ENCODE measurements around the gene WBP2NL. TPM values are rescaled to one million over a fixed set of nuclear protein-coding genes. Genes with fewer than 3 reads are reported as not detected.
"Not testable (repeated sequence)": the region's sequence is repeated elsewhere in the genome, so short reads cannot be mapped to it uniquely, and the experiment has no call there.

WBP2NL gene
- total RNA-seq, 1 experiment from 2014 or later: not detected

GRCh38 chr22:42068291-42068690, 69.7 kb downstream of the WBP2NL start:
- peaks cover 4% of the 10 kb centered on the region for H3K36me3 ChIP-seq (replicated peaks; ENCODE audit: control insufficient read depth, insufficient read depth, low read length)
- H3K4me3 ChIP-seq (ENCODE audit: insufficient read depth, low read depth, low read length): no peak overlapping the region
- DNase-seq: no peak
- H3K27me3 ChIP-seq (ENCODE audit: control insufficient read depth, insufficient read depth, low read length): peaks cover 2% of the 10 kb centered on the region

- DNase-seq: no peak
- Histone ChIP-seq H3K27me3 (ENCODE audit: control insufficient read depth, insufficient read depth, low read length) (peaks cover 12% of the 10 kb centered on the region), H3K36me3 (replicated peaks; ENCODE audit: control insufficient read depth, insufficient read depth, low read length) (peaks cover 4% of the 10 kb centered on the region), H3K4me3 (ENCODE audit: insufficient read depth, low read depth, low read length) (peak overlapping the region; percentile 65)
Measured at GRCh38 chr22:42069801-42070516, 71.4 kb downstream of the WBP2NL start.

DNA sequence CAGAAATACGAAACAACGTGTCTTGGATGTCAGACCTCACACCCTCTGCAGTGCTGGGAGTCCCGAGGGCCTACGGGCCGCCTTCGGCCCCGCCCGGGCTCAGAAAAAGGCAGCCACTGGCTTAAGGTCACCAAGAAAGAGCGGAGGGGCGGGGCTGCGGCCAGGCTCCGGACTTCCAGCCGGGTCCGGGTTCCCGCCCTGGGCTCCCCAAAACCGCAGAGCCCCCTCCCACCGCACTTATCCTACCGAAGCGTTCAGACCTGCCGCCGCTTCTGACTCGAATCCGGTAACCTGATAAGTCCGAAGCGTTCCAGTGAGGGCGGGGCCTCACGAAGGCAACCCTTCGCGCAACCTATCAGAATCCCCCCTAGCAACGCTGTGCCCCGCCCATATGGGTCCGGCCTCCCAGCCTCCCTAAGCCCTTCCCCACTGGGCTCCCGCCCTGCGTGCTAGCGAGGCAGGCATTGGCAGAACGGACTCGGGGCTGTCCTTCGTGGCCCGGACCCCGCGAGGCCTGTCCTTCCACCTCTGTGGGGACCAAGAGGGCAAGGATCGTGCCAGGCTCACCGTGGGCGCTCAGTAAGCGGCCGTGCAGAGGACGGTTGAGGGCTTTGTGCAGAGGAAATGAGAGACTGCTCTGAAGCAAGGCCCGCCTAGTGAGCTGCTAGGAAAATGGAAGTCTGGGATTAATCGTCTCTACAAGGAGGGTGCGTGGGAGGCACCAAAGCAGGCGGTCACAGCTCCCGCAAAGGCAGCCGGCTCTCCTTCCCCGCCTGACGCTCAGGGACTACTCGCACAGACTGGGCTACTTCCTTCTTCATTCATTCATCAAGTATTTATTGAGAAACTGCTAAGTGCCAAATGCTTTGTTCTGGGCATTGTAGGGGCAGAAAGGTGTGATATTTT, 72.2 kb downstream of the WBP2NL start, which contains the start of gene NAGA:
Gene NAGA (minus strand): TSS at position 296 of the 906 bp plus-strand sequence. CDS start 515 bp downstream, outside the sequence.
- H3K36me3 ChIP-seq (replicated peaks; ENCODE audit: control insufficient read depth, insufficient read depth, low read length): peaks cover 4% of the 10 kb centered on the region
- H3K27me3 ChIP-seq (ENCODE audit: control insufficient read depth, insufficient read depth, low read length): peaks cover 12% of the 10 kb centered on the region
- DNase-seq: peak; percentile 99
- H3K4me3 ChIP-seq (ENCODE audit: insufficient read depth, low read depth, low read length): peak within 1 kb of the TSS; percentile 65

DNA sequence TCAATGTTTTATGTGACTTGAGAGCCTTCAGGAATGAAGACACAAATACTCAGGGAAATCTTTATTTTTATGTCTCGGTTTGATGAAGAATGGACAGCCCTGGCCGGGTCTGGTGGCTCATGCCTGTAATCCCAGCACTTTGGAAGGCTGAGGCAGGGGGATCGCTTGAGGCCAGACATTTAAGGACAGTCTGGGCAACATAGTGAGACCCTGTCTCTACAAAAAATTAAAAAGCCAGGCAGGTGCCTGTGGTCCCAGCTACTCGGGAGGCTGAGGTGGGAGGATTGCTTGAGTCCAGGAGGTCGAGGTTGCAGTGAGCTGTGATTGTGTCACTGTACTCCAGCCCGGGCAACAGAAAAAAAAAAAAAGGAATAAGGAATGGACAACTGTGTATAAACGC, 72.9 kb downstream of the WBP2NL start:
- H3K4me3 ChIP-seq (ENCODE audit: insufficient read depth, low read depth, low read length); DNase-seq; H3K36me3 ChIP-seq (replicated peaks; ENCODE audit: control insufficient read depth, insufficient read depth, low read length): not testable (repeated sequence)
- H3K27me3 ChIP-seq (ENCODE audit: control insufficient read depth, insufficient read depth, low read length): peaks cover 12% of the 10 kb centered on the region

- Histone ChIP-seq H3K36me3 (replicated peaks; ENCODE audit: control insufficient read depth, insufficient read depth, low read length) (peaks cover 4% of the 10 kb centered on the region), H3K4me3 (ENCODE audit: insufficient read depth, low read depth, low read length) (no peak overlapping the region), H3K27me3 (ENCODE audit: control insufficient read depth, insufficient read depth, low read length) (peaks cover 12% of the 10 kb centered on the region)
- DNase-seq: no peak
Measured at GRCh38 chr22:42072606-42073330, 74.2 kb downstream of the WBP2NL start.

DNA sequence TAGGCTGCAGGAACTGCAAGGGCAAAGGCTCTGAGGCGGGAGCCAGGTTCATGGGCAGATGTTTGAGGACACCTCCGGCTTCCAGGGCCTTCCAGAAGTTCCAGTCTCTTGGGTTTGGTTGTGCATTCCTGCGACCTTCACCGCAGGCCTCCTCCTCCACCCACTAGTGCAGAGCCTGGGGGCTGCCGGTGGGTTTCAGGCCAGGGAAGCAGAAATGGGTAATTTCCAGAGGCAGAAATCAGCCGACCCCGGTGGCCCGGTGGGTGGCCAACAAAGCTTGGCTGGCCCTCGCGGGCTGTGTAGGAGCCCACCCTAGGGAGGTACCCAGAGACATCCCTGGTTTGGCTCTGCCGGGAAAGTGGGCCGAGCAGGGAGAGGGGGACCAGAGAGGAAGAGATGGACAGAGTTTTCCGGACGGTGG, 75.0 kb downstream of the WBP2NL start:
- DNase-seq: peak; percentile 60
- H3K4me3 ChIP-seq (ENCODE audit: insufficient read depth, low read depth, low read length): peak overlapping the region; percentile 59
- H3K27me3 ChIP-seq (ENCODE audit: control insufficient read depth, insufficient read depth, low read length): peaks cover 12% of the 10 kb centered on the region
- H3K36me3 ChIP-seq (replicated peaks; ENCODE audit: control insufficient read depth, insufficient read depth, low read length): peaks cover 1% of the 10 kb centered on the region

GRCh38 chr22:42074132-42074811, 75.7 kb downstream of the WBP2NL start, which contains the start of gene PHETA2:
Gene PHETA2 (plus strand): TSS chr22:42074248. CDS start chr22:42077294, 3,046 bp downstream.
- Histone ChIP-seq H3K36me3 (replicated peaks; ENCODE audit: control insufficient read depth, insufficient read depth, low read length) (peaks cover 1% of the 10 kb centered on the region), H3K4me3 (ENCODE audit: insufficient read depth, low read depth, low read length) (peak within 1 kb of the TSS; percentile 59), H3K27me3 (ENCODE audit: control insufficient read depth, insufficient read depth, low read length) (peaks cover 12% of the 10 kb centered on the region)
- DNase-seq: peak; percentile 80

DNA sequence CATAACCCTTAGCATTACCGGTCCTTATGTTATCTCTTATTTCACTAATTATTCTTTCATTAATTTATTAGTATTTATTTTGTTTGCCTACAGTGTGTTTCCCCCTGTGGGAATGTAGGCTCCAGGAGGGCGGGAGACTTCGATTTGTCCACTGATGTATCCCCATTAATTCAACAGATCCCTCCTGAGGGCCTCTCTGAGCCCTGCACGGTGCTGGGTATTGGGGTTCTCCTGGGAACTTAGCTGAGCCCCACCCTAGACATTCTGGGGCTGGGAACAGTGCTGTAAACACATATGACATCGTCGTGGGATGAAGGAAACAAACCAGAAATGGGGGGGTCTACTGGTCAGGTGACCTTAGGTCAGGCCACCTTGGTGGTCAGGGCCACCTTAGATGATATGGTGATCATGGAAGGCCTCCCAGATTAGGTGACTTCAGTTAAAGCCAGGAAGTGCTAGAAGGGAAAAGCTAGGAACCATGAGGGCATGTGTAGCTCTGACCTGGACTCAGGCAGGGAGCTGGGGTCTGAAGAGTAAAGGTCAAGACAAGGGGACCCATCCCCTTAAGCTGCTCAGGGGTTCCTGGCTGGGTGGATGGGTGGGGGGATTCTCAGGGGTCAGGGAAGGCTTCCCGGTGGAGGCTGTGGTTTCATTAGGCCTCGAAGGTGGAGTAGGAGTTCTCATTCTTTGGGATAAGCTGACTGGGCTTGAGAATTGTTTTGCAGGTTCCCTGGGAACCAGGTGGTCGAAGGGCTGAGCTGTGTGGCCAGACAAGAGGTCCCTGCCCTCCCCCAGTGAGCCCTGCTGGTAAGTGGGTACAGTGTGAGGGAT, 76.5 kb downstream of the WBP2NL start:
- Histone ChIP-seq H3K27me3 (ENCODE audit: control insufficient read depth, insufficient read depth, low read length) (peaks cover 12% of the 10 kb centered on the region), H3K4me3 (ENCODE audit: insufficient read depth, low read depth, low read length) (no peak overlapping the region), H3K36me3 (replicated peaks; ENCODE audit: control insufficient read depth, insufficient read depth, low read length) (peaks cover 1% of the 10 kb centered on the region)
- no peak for DNase-seq

- Histone ChIP-seq H3K27me3 (ENCODE audit: control insufficient read depth, insufficient read depth, low read length) (peaks cover 12% of the 10 kb centered on the region), H3K4me3 (ENCODE audit: insufficient read depth, low read depth, low read length) (no peak overlapping the region), H3K36me3 (replicated peaks; ENCODE audit: control insufficient read depth, insufficient read depth, low read length) (peaks cover 1% of the 10 kb centered on the region)
- DNase-seq: no peak
Measured at GRCh38 chr22:42076764-42077485, 78.3 kb downstream of the WBP2NL start.

DNA sequence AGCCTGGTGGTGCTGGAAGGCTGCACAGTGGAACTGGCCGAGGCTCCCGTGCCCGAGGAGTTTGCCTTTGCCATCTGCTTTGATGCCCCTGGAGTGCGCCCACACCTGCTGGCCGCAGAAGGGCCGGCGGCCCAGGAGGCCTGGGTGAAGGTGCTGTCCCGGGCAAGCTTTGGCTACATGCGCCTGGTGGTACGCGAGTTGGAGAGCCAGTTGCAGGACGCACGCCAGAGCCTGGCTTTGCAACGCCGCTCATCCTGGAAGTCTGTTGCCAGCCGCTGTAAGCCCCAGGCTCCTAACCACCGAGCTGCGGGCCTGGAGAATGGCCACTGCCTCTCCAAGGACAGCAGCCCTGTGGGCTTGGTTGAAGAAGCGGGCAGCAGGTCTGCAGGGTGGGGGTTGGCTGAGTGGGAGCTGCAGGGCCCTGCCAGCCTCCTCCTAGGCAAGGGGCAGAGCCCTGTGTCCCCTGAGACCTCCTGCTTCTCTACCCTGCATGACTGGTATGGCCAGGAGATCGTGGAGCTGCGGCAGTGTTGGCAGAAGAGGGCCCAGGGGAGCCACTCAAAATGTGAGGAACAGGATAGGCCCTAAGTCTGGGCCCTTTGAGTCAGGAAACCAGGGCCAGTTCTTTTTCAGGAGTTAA, 79.0 kb downstream of the WBP2NL start:
- Histone ChIP-seq H3K4me3 (ENCODE audit: insufficient read depth, low read depth, low read length) (no peak overlapping the region), H3K27me3 (ENCODE audit: control insufficient read depth, insufficient read depth, low read length) (peaks cover 12% of the 10 kb centered on the region), H3K36me3 (replicated peaks; ENCODE audit: control insufficient read depth, insufficient read depth, low read length) (peaks cover 1% of the 10 kb centered on the region)
- DNase-seq: peak; percentile 47

All from H7 (cell line).